CD4-positive, alpha-beta T cell (primary cell): Measurements from ENCODE around the gene TTLL8. TPM values are rescaled to one million over a fixed set of nuclear protein-coding genes. Genes with fewer than 3 reads are reported as not detected.

Source experiments
- ATAC-seq: fragments of 200-7000 bp; cut with Tn5 transposase; one replicate; pipeline ENCODE4 v1.10.0; 2022; ENCODE audit warnings: mild to moderate bottlenecking; ENCODE audit not compliant: poor library complexity
- CTCF ChIA-PET: fragments of 350-600 bp; sonication (Branson Sonifier 250); formaldehyde crosslinking; loops from one replicate; lab custom pipeline; 2021; ENCODE audit warnings: antibody characterized with exemption, inconsistent platforms; lab: Charles Lee
- POLR2A ChIA-PET: fragments of 350-600 bp; sonication (Branson Sonifier 250); formaldehyde crosslinking; loops from one replicate; lab custom pipeline; 2021; ENCODE audit warnings: antibody characterized with exemption, inconsistent platforms; lab: Charles Lee
- DNase-seq, 14 experiments: peaks; one replicate each; pipeline ENCODE4 v3.0.0-alpha.2; 2013 to 2020; ENCODE audit warnings: mixed read lengths in 2 of 14
- H3K27ac ChIP-seq, 2 donors: one replicate each; pipeline versions ENCODE4 v1.5.1 to v1.7.0; 2013; ENCODE audit warnings: low read length in 2 of 2, low read depth in 1 of 2, mild to moderate bottlenecking in 1 of 2
- H3K27me3 ChIP-seq, 2 experiments: 1 replicate in 1 of 2; 2 replicates in 1 of 2; pipeline versions ENCODE4 v1.6.1 to v1.7.0; 2013; ENCODE audit warnings: low read length in 2 of 2, control low read depth in 1 of 2, mild to moderate bottlenecking in 1 of 2, moderate library complexity in 1 of 2; ENCODE audit not compliant: insufficient read depth in 2 of 2, control insufficient read depth in 1 of 2
- H3K36me3 ChIP-seq: one replicate; pipeline ENCODE4 v1.6.1; 2013; ENCODE audit warnings: low read length, control low read depth; ENCODE audit not compliant: insufficient read depth
- H3K4me1 ChIP-seq: one replicate; pipeline ENCODE4 v1.6.1; 2013; ENCODE audit warnings: low read length, control low read depth; ENCODE audit not compliant: insufficient read depth
- H3K4me3 ChIP-seq: one replicate; pipeline ENCODE4 v1.5.1; 2013; ENCODE audit warnings: mild to moderate bottlenecking, low read length, moderate library complexity
- H3K9me3 ChIP-seq, 2 experiments: 1 replicate in 1 of 2; 2 replicates in 1 of 2; pipeline versions ENCODE4 v1.6.1 to v1.7.0; 2013; ENCODE audit warnings: low read length in 2 of 2, mild to moderate bottlenecking in 2 of 2, control low read depth in 1 of 2, moderate library complexity in 1 of 2; ENCODE audit not compliant: control insufficient read depth in 1 of 2, insufficient read depth in 1 of 2
- H3K27ac Mint-ChIP-seq: one replicate; pipeline ENCODE4 v1.8.0; 2020; ENCODE audit warnings: mixed read lengths
- H3K27me3 Mint-ChIP-seq: one replicate; pipeline ENCODE4 v1.8.0; 2021; ENCODE audit warnings: mixed read lengths
- H3K36me3 Mint-ChIP-seq: one replicate; pipeline ENCODE4 v1.8.0; 2021; ENCODE audit warnings: low read depth, mixed read lengths
- H3K4me1 Mint-ChIP-seq: one replicate; pipeline ENCODE4 v1.8.0; 2021; ENCODE audit warnings: low read depth, mixed read lengths
- H3K4me3 Mint-ChIP-seq: one replicate; pipeline ENCODE4 v1.8.0; 2020; ENCODE audit warnings: mild to moderate bottlenecking, mixed read lengths
- H3K9me3 Mint-ChIP-seq: one replicate; pipeline ENCODE4 v1.8.0; 2020; ENCODE audit warnings: mixed read lengths
- intact Hi-C, 2 experiments: fragments of 100-400 bp; cut with DNase I in 1 of 2; cut with micrococcal nuclease in 1 of 2; formaldehyde crosslinking; loops; one replicate each; pipeline versions ENCODE4 v1.15.1 to v1.9.0; 2023 to 2025; cut with DNase I, micrococcal nuclease
- total RNA-seq, 174 experiments: library from RNA in 2 of 174; stranded (reverse) in 2 of 174; gene quantifications; one replicate each; pipeline ENCODE4 v1.2.3 and lab custom pipeline; 2021 to 2026
- TF ChIP-seq, protein P1 (sequence below): fragments of 200-600 bp; IDR thresholded peaks from one replicate; pipeline ENCODE4 v1.8.0; 2022; ENCODE audit warnings: antibody characterized with exemption, mild to moderate bottlenecking

TTLL8 gene
- total RNA-seq, 2 experiments from 2014 or later = not detected

DNA sequence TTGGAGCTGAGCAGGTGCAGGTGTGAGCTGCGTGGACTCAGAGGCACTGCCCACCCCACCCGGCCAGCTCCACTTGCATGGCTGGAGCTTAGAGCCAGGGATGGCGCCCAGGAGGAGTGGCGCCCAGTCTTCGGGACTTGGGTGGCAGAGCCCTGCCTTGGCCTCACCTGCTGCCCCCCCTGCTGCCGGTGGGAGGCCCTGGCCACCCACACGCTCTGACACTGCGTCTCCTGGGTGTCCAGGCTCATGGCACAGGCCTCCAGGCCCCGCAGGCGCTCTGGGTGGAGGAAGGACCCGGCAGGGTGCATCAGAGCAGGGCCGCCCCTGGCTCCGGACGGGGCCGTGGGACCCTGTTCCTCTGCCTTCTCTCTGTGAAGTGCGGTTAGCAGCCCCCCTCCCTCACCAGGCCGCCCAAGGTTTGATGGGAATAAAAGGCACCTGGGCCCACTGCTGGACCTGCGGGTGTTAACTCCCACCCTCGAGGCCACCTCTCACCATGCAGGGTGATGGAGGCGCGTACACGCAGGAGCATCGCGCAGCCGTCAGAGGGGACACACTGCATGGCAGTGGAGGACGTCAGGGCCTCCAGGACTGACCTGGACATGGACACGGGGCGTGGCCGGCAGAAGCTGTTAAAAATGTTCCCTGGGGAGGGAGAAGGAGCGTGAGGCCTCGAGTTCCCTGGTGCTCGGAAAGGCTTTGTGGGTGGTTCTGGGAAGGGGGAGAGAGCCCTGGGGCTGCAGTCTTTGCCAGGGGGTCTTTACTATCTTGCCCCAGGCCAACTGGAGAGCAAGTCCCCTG, 57.3 kb downstream of the TTLL8 start:
- CTCF ChIA-PET = interaction anchor here (1.5 kb wide), 1 partner anchor 29 kb away, joined by 5 read pairs; no protein-coding TSS in a partner anchor
- intact Hi-C loops = no loop called here
- H3K9me3 ChIP-seq = peaks cover 0 to 6% of the 10 kb centered on the region in 2 experiments
- POLR2A ChIA-PET = no interaction called here
- DNase-seq = no peak
- Mint-ChIP-seq H3K9me3 (no peaks in the 10 kb centered on the region), H3K36me3 (no peaks in the 10 kb centered on the region), H3K27ac (no peak overlapping the region), H3K4me3 (no peak overlapping the region), H3K27me3 (peaks cover 9% of the 10 kb centered on the region), H3K4me1 (peaks cover 9% of the 10 kb centered on the region)
- no peak for ATAC-seq
- no peak overlapping the region for H3K27ac ChIP-seq
- peaks cover 7 to 11% of the 10 kb centered on the region in 2 experiments for H3K27me3 ChIP-seq
- no peaks in the 10 kb centered on the region for H3K36me3 ChIP-seq
- H3K4me3 ChIP-seq = no peak overlapping the region
- peaks cover 16% of the 10 kb centered on the region for H3K4me1 ChIP-seq
- TF ChIP-seq, protein P1, sequence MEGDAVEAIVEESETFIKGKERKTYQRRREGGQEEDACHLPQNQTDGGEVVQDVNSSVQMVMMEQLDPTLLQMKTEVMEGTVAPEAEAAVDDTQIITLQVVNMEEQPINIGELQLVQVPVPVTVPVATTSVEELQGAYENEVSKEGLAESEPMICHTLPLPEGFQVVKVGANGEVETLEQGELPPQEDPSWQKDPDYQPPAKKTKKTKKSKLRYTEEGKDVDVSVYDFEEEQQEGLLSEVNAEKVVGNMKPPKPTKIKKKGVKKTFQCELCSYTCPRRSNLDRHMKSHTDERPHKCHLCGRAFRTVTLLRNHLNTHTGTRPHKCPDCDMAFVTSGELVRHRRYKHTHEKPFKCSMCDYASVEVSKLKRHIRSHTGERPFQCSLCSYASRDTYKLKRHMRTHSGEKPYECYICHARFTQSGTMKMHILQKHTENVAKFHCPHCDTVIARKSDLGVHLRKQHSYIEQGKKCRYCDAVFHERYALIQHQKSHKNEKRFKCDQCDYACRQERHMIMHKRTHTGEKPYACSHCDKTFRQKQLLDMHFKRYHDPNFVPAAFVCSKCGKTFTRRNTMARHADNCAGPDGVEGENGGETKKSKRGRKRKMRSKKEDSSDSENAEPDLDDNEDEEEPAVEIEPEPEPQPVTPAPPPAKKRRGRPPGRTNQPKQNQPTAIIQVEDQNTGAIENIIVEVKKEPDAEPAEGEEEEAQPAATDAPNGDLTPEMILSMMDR = no peak

DNA sequence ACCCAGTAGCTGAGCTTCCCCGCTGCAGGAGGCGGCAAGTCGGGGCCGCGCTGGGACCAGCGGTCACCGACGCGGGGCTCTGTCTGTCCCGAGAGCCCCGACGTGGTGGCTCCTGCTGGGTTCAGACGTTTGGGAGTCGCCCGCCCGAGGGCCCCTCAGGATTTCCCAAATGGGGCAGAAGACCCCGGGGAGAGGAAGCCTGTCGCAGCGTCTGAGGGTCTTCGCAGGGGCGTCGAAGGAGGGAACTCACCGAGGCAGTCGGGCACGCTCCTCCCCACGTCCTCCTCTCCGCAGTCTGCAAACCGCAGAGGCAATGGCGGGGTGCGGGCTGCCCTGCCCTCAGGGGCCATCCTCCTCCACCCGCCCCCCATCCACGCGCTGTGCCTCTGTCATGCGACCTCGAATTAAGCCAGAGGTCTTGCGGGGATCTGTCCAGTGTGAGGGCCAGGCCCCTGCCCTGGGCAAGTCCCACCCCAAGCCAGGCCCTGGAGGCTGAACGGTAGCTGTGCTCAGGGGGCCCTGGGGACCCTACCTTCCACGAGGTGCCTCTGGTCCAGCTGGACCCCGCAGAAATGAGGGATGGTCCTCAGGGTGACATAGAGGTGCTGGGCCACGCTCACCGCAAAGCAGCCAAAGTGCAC, 58.0 kb downstream of the TTLL8 start:
- Histone ChIP-seq H3K36me3 (no peaks in the 10 kb centered on the region), H3K27ac (no peak overlapping the region), H3K4me1 (peaks cover 16% of the 10 kb centered on the region), H3K27me3 (peaks cover 7 to 11% of the 10 kb centered on the region in 2 experiments), H3K4me3 (no peak overlapping the region), H3K9me3 (peaks cover 0 to 6% of the 10 kb centered on the region in 2 experiments)
- ATAC-seq (no peak), DNase-seq (peak in 1 of 14 experiments; percentile 29)
- no peak overlapping the region for H3K4me3 Mint-ChIP-seq
- TF ChIP-seq, protein P1 = no peak
- H3K27ac Mint-ChIP-seq = no peak overlapping the region
- peaks cover 9% of the 10 kb centered on the region for H3K4me1 Mint-ChIP-seq
- intact Hi-C loops = no loop called here
- no peaks in the 10 kb centered on the region for H3K9me3 Mint-ChIP-seq
- H3K36me3 Mint-ChIP-seq = no peaks in the 10 kb centered on the region
- peaks cover 9% of the 10 kb centered on the region for H3K27me3 Mint-ChIP-seq
- POLR2A ChIA-PET = no interaction called here
- CTCF ChIA-PET = interaction anchor here (1.5 kb wide), 1 partner anchor 30 kb away, joined by 5 read pairs; no protein-coding TSS in a partner anchor

DNA sequence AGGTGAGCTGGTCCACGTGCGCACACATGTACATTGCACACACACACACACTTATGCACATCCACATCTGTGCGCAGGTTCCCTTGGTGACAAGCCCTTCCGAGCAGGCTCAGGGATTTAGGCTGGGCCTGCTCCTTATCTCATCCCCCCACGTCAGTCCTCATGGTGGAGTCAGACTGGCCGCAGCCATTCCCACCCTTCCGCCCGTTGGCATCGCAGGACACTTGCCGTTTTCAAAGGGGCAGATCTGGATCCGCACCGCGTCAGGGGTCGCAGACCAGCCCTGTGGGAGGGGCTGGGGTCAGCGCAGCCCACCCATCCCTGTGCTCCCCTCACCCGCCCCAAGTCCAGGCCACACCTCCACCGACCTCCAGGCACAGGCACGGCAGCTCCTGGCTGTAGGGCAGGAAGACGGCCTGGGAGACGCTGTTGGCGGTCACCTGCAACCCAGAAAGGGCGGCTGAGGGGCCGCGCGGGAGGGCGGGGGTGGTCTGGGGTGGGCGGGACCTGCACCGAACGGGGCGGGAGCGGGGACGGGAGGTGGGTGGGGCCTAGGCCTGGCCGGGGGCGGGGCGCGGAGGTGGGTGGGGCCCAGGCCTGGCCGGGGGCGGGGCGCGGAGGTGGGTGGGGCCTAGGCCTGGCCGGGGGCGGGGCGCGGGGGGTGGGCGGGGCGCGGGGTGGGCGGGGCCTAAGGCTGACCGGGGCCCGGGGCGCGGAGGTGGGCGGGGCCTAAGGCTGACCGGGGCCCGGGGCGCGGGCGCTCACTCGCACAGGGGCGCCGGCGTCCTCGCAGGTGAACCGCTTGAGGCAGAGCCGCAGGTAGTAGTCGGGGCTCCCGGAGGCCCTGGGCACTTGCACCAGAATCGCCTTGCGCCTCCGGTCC, 58.8 kb downstream of the TTLL8 start:
- intact Hi-C loops = no loop called here
- H3K4me3 Mint-ChIP-seq = no peak overlapping the region
- DNase-seq = peak in 3 of 14 experiments; percentile 19 to 51 (median 48)

More for the DNA sequence above, 58.8 kb downstream of the TTLL8 start:
- Histone ChIP-seq H3K4me1 (peaks cover 16% of the 10 kb centered on the region), H3K36me3 (no peaks in the 10 kb centered on the region), H3K4me3 (no peak overlapping the region), H3K9me3 (peaks cover 0 to 6% of the 10 kb centered on the region in 2 experiments), H3K27ac (no peak overlapping the region), H3K27me3 (peaks cover 7 to 11% of the 10 kb centered on the region in 2 experiments)
- POLR2A ChIA-PET = no interaction called here
- Mint-ChIP-seq H3K9me3 (no peaks in the 10 kb centered on the region), H3K36me3 (no peaks in the 10 kb centered on the region), H3K27ac (no peak overlapping the region), H3K4me1 (peaks cover 9% of the 10 kb centered on the region), H3K27me3 (peaks cover 9% of the 10 kb centered on the region)
- TF ChIP-seq, protein P1 = no peak
- CTCF ChIA-PET = no interaction called here
- peak; percentile 70 for ATAC-seq
